ENCODE measurements around the gene IFIH1. TPM values are rescaled to one million over a fixed set of nuclear protein-coding genes. Genes with fewer than 3 reads are reported as not detected.
A peak's percentile ranks its signal among the peaks of the same experiment; 100 is the strongest.

Gene IFIH1
- total RNA-seq, 1 donor from 2014 or later: 6.6 TPM

GRCh38 chr2:162320864-162321517 lies 2.5 kb upstream of the IFIH1 start:
- TF ChIP-seq CTCF (IDR thresholded peaks at IDR 0.05; ENCODE audit: unreplicated experiment): no peak
- Mint-ChIP-seq H3K27me3 (no peaks in the 10 kb centered on the region), H3K27ac (no peak overlapping the region), H3K36me3 (ENCODE audit: insufficient read depth) (no peaks in the 10 kb centered on the region), H3K4me3 (ENCODE audit: low read depth) (no peak overlapping the region), H3K4me1 (ENCODE audit: low read depth) (peaks cover 10% of the 10 kb centered on the region), H3K9me3 (ENCODE audit: low read depth) (no peaks in the 10 kb centered on the region)
- DNase-seq (ENCODE audit: low spot score, unreplicated experiment): no peak

- no peak for DNase-seq (ENCODE audit: low spot score, unreplicated experiment)
- Mint-ChIP-seq H3K4me1 (ENCODE audit: low read depth) (peaks cover 12% of the 10 kb centered on the region), H3K4me3 (ENCODE audit: low read depth) (peak overlapping the region; percentile 81), H3K27ac (peak overlapping the region; percentile 92), H3K27me3 (no peaks in the 10 kb centered on the region), H3K36me3 (ENCODE audit: insufficient read depth) (no peaks in the 10 kb centered on the region), H3K9me3 (ENCODE audit: low read depth) (peaks cover 4% of the 10 kb centered on the region)
- no peak for TF ChIP-seq CTCF (IDR thresholded peaks at IDR 0.05; ENCODE audit: unreplicated experiment)
Measured at GRCh38 chr2:162317861-162318327, 590 bp downstream of the IFIH1 start.

- no peaks in the 10 kb centered on the region for H3K27me3 Mint-ChIP-seq
- peaks cover 12% of the 10 kb centered on the region for H3K4me1 Mint-ChIP-seq (ENCODE audit: low read depth)
- H3K27ac Mint-ChIP-seq: peak overlapping the region; percentile 92
- TF ChIP-seq CTCF (IDR thresholded peaks at IDR 0.05; ENCODE audit: unreplicated experiment): no peak
- no peak for DNase-seq (ENCODE audit: low spot score, unreplicated experiment)
- no peaks in the 10 kb centered on the region for H3K36me3 Mint-ChIP-seq (ENCODE audit: insufficient read depth)
- H3K4me3 Mint-ChIP-seq (ENCODE audit: low read depth): peak overlapping the region; percentile 81
- H3K9me3 Mint-ChIP-seq (ENCODE audit: low read depth): peaks cover 4% of the 10 kb centered on the region
Measured at GRCh38 chr2:162317058-162317742, 1.3 kb downstream of the IFIH1 start.

- Mint-ChIP-seq H3K9me3 (ENCODE audit: low read depth) (peaks cover 4% of the 10 kb centered on the region), H3K4me3 (ENCODE audit: low read depth) (peak overlapping the region; percentile 37), H3K27me3 (no peaks in the 10 kb centered on the region), H3K4me1 (ENCODE audit: low read depth) (peaks cover 12% of the 10 kb centered on the region), H3K36me3 (ENCODE audit: insufficient read depth) (no peaks in the 10 kb centered on the region), H3K27ac (peak overlapping the region; percentile 65)
- no peak for TF ChIP-seq CTCF (IDR thresholded peaks at IDR 0.05; ENCODE audit: unreplicated experiment)
- DNase-seq (ENCODE audit: low spot score, unreplicated experiment): no peak
Measured at GRCh38 chr2:162316590-162316989, 1.9 kb downstream of the IFIH1 start.

GRCh38 chr2:162315938-162316337 lies 2.5 kb downstream of the IFIH1 start:
- no peak for DNase-seq (ENCODE audit: low spot score, unreplicated experiment)
- no peak for TF ChIP-seq CTCF (IDR thresholded peaks at IDR 0.05; ENCODE audit: unreplicated experiment)
- Mint-ChIP-seq H3K9me3 (ENCODE audit: low read depth) (peaks cover 4% of the 10 kb centered on the region), H3K27ac (no peak overlapping the region), H3K4me3 (ENCODE audit: low read depth) (no peak overlapping the region), H3K36me3 (ENCODE audit: insufficient read depth) (no peaks in the 10 kb centered on the region), H3K27me3 (no peaks in the 10 kb centered on the region), H3K4me1 (ENCODE audit: low read depth) (peaks cover 12% of the 10 kb centered on the region)
